GM13976 (cell line): ENCODE results near the gene BUB1.
"Not testable (repeated sequence)": the region's sequence is repeated elsewhere in the genome, so short reads cannot be mapped to it uniquely, and the experiment has no call there.

Experiments used
- DNase-seq: peaks from one replicate; pipeline ENCODE4 v3.0.0; 2012; ENCODE audit warnings: low spot score
- in situ Hi-C: fragments of 300-500 bp; cut with MboI; formaldehyde crosslinking; loops from one replicate; pipeline ENCODE4 v1.12.0; 2022; ENCODE audit warnings: low sequenced_read_pairs, mixed read lengths, inconsistent platforms; ENCODE audit not compliant: unreplicated experiment
- TF ChIP-seq, protein P1 (sequence below): IDR thresholded peaks from 2 replicates; pipeline ENCODE4 v1.5.1; 2012; ENCODE audit warnings: borderline replicate concordance, mild to moderate bottlenecking; ENCODE audit not compliant: insufficient read depth; ENCODE audit errors: extremely low read depth, missing control alignments, control extremely low read depth

Gene BUB1

DNA sequence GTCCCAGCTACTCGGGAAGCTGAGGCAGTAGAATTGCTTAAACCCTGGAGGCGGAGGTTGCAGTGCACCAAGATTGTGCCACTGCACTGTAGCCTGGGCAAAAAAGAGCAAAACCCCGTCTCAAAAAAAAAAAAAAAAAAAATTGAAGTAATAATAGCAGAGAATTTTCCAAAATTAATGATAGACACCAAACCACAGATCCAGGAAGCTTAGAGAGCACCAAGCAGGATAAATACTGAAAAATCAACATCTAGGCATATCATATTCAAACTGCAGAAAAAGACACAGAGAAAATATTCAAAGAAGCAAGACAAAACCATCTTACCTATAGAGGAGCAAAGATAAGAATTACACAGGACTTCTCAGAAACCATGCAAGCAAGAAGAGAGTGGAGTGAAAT lies 33.5 kb downstream of the BUB1 start:
- in situ Hi-C loops, result no loop called here
- TF ChIP-seq, protein P1, sequence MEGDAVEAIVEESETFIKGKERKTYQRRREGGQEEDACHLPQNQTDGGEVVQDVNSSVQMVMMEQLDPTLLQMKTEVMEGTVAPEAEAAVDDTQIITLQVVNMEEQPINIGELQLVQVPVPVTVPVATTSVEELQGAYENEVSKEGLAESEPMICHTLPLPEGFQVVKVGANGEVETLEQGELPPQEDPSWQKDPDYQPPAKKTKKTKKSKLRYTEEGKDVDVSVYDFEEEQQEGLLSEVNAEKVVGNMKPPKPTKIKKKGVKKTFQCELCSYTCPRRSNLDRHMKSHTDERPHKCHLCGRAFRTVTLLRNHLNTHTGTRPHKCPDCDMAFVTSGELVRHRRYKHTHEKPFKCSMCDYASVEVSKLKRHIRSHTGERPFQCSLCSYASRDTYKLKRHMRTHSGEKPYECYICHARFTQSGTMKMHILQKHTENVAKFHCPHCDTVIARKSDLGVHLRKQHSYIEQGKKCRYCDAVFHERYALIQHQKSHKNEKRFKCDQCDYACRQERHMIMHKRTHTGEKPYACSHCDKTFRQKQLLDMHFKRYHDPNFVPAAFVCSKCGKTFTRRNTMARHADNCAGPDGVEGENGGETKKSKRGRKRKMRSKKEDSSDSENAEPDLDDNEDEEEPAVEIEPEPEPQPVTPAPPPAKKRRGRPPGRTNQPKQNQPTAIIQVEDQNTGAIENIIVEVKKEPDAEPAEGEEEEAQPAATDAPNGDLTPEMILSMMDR, result no peak
- DNase-seq, result no peak

DNA sequence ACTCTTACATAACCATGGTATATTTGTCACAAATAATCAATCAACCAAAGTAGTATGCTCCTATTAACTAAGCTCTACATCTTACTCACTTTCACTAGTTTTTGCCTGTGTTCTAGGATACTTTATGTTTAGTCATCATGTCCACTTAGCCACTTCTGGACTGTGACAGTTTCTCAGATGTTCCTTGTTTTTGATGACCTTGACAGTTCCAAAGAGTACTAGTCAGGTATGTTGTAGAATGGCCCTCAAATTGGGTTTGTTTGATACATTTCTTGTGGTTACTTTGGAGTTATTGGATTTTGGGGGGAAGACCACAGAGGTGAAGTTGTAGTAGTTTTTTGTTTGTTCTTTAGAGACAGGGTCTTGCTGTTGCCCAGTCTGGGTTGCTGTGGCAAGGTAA lies 35.5 kb downstream of the BUB1 start:
- DNase-seq, result no peak
- TF ChIP-seq, protein P1, result no peak
- in situ Hi-C loops, result no loop called here

DNA sequence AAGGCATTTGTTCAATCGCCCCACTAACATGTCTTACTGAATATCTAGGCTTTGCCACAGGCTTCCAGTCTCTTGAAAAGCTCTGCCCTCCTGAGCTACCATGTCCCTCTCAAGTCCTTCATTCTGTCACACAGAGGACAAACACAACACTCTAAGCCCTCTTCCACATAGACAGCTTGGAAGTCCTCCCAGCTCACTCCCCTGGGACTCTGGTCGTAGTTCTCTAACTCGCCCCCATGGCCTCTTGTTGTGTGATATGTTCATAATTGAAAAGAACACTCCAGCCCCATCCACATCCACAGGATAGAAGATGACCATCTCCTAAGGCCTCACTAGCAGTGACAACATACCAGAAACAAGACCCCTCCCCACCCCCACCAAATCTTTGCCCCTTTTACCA lies 37.9 kb downstream of the BUB1 start:
- in situ Hi-C loops, result no loop called here
- TF ChIP-seq, protein P1, result no peak
- DNase-seq, result no peak

DNA sequence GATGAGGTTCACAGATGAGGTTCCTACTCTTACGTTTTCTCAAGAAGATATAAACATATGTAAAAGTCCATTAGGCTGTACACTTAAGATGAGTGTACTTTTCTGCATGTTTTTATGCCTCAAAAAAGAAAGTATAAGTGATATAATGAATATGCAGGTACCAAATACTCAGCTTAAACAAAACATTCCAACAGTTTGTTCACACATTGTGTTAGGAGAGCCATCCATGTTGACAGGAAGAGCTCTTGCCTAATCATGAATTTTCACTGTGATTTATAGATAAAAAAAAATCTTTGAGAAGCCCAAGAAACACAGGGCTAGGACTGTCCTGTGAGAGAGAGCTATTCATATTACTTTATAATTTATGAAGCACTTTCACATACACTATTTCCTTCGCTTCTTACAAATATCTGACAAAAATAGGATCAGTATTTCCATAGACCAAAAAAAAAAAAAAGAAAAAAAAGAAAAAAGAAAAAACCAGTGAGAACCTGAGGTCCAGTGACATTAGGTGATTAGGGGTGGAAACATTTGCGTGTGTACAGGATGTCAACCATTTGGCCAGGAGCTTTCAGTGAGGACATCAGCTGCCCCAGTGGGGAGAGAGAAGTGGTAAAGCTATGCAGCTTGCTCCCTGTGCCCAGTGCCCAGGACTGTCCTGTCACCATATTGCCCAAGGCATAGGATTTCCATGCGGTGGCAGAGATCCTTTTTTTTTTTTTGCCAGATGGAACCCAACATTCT lies 38.7 kb downstream of the BUB1 start:
- no peak for DNase-seq
- TF ChIP-seq, protein P1, result no peak
- in situ Hi-C loops, result no loop called here

DNA sequence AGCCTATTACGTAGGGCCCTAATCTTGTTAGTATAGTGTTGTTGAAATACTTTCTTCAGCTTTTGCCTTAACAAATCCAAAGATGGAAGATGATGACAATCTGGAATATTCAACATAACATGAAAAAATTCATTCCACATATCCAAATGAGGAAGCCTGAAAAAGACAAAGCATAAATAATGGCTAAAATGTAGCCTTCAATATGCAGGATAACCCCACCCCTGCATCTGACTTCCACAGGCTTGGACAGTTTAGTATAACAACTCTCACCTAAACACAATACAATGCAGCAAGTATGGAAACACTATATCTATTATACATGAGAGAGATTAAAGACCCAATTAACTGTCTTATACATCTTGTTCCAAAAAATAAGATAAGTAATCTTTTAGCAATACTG lies 39.9 kb downstream of the BUB1 start:
- no peak for DNase-seq
- in situ Hi-C loops, result no loop called here
- TF ChIP-seq, protein P1, result no peak

DNA sequence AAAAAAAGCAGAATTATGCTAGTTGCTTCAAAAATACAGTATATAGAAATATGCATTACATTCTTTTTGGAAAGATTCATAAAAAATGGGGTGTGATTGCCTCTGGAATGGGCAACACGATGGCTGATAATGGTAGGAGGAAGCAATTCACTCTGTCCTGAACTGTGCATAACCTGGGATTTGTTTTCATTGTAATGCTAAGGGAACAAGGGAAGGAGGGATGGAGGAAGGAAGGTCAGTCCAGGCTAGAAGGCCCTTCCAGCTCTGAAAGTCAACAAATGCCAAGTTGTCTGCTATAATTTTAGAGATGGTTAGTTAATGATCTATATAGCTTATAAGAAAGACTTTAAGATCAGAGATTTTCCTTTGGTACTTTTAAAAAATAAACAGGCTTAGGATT lies 40.8 kb downstream of the BUB1 start:
- no peak for DNase-seq
- in situ Hi-C loops, result no loop called here
- TF ChIP-seq, protein P1, result no peak

DNA sequence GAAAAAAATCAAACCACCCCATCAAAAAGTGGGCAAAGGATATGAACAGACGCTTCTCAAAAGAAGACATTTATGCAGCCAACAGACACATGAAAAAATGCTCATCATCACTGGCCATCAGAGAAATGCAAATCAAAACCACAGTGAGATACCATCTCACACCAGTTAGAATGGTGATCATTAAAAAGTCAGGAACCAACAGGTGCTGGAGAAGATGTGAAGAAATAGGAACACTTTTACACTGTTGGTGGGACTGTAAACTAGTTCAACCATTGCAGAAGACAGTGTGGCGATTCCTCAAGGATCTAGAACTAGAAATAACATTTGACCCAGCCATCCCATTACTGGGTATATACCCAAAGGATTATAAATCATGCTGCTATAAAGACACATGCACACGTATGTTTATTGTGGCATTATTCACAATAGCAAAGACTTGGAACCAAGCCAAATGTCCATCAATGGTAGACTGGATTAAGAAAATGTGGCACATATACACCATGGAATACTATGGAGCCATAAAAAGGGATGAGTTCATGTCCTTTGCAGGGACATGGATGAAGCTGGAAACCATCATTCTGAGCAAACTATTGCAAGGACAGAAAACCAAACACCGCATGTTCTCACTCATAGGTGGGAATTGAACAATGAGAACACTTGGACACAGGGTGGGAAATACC lies 41.8 kb downstream of the BUB1 start:
- DNase-seq, in situ Hi-C loops: not testable (repeated sequence)

DNA sequence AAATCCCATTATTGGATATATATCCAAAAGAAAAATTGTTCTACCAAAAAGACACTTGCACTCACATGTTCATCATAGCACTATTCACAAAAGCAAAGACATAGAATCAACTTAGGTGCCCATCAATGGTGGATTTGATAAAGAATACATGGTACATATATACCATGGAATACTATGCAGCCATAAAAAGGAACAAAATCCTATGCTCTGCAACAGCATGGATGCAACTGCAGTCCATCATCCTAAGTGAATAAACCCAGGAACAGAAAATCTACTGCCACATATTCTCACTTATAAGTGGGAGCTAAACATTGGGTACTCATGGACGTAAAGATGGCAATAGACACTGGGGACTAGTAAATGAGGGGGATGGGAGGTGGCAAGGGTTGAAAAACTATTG lies 50.5 kb downstream of the BUB1 start:
- DNase-seq, in situ Hi-C loops: not testable (repeated sequence)

DNA sequence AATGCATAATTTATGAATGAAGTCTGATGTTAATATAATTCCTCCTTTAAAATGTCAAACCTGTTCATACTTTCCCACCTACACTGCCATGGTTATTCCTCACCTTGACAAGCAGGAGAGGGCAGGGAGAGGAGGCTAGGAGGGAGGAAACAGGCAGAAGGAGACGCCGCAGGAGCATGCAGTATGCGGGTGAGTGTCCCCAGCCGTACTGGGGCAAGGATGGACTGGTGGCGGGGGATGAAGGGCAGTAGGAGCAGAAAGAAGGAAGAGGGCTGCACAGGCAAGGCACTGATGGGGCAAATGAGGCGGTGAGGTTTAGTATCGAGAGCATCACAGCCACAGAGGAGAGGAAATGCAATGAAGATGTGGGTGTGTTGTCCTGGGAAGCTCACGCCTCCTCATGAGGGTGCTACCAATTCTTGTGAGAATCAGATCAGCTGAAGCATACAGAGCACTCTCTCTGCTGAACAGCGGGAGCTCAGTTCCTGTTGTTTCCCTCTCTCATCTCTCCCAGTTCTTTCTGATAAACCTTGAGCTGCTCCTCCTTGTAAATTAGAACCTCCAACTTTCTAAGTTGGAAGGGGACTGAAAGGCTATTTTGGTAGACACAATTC lies 58.4 kb downstream of the BUB1 start:
- in situ Hi-C loops, DNase-seq: not testable (repeated sequence)

DNA sequence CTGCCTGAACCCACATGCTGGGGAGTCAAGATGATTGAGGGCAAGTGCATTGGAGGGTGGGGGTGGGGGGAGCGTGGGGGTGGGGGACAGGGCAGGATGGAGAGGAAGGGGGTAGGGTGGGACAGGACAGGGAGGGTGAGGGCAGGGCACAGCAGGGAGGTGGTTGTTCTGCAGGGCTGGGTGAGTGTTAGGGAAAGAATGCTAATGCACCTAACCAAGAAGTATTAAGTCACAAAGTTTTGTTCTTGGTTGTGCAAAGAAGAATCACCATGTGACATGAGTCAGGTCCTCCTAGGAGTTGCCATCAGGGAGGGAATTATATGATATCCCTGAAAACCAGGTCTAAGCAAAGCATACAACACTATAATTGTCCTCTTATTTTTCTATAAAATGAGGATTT lies 63.9 kb downstream of the BUB1 start:
- in situ Hi-C loops, result not testable (repeated sequence)

More for the DNA sequence above, 63.9 kb downstream of the BUB1 start:
- not testable (repeated sequence) for DNase-seq
